Occipital lobe (tissue), 2 donors: ENCODE measurements around the gene TMEM37. TPM values are rescaled to one million over a fixed set of nuclear protein-coding genes. Genes with fewer than 3 reads are reported as not detected.

ENCODE experiments used
- DNase-seq: peaks from one replicate; lab custom pipeline; 2025; lab: John Stamatoyannopoulos, UW
- total RNA-seq: library from RNA; depleted of rRNA; stranded (reverse); fragments of >200 nt; gene quantifications from one replicate; pipeline ENCODE4 v1.2.3, GENCODE V29; 2014

Gene TMEM37
- total RNA-seq, 1 donor from 2014 or later: not detected

- no peak for DNase-seq
These were observed 46.7 kb downstream of the TMEM37 start for GRCh38 chr2:119478188-119478977.

DNA sequence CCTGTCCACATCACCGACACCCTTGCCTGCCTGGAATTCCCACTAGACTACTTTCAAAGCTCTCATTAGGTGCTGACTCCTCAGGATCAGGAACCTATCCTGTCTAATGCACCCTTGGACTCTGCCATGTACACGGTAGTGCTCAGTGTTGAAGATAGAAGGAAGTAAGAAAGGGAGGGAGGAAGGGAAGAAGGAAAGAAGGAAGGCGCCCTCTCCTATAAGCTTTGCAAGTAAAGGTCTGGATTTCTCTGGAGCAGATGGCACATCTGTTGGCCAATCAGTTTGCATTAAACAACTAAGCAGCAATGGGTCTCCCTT is 47.3 kb downstream of the TMEM37 start:
- DNase-seq: no peak

DNA sequence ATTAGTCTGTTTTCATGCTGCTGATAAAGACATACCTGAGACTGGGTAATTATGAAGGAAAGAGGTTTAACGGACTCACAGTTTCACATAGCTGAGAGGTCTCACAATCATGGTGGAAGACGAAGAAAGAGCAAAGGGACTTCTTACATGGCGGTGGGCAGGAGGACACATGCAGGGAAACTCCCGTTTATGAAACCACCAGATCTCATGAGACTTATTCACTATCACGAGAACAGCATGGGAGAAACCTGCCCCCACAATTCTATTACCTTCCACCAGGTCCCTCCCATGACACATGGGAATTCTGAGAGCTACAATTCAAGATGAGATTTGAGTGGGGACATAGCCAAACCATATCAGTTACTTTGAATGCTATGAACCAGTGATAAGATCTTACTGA is 48.5 kb downstream of the TMEM37 start:
- no peak for DNase-seq

- DNase-seq: no peak
These were observed 49.1 kb downstream of the TMEM37 start for GRCh38 chr2:119480718-119481142.

DNA sequence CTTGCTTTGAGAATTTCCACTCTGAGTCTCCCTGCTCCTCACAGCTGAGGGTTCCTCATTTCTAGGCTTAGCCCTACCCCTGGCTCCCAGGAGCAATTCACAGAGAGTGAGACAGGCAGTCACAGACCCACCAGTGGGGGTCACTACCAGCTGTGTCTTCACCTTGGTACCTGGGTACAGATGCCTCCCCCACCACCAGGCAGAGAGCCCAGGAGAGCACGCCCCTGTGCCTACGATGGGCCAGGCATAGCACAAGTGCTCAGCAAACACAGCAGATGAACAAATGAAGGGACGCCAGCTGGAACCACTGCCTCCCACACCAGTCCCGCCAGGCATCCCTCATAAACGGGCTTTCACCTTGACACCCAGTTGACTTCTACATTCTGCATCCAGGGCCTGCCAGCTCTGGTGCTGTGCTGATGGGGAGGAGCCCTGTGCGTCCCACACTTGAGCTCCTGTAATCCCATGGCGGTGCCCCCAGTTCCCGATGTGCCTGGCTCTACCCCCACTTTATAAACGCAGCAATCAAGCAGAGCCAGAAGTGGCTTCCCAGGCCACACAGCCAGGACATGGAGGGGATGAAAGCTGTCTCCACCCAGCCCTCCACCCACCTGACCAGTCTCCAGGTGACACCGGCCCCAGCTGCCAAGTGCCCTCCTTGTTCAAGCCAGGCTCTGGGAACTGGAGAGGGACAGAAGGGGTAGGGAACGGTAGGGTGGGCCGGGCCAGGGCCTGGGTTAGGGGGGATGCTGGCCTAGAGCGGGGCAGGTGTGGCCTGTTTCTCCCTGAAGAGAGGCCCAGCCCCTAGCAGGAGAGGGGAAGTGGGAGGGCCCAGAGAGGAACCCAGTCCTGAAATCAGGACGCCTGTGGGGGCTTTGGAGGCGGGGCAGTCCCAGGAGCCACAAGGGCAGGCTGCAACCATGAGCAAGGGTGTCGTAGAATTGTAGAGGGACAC is 50.1 kb downstream of the TMEM37 start:
- no peak for DNase-seq

- DNase-seq: no peak
These were observed 51.1 kb downstream of the TMEM37 start for GRCh38 chr2:119482481-119483394.

DNA sequence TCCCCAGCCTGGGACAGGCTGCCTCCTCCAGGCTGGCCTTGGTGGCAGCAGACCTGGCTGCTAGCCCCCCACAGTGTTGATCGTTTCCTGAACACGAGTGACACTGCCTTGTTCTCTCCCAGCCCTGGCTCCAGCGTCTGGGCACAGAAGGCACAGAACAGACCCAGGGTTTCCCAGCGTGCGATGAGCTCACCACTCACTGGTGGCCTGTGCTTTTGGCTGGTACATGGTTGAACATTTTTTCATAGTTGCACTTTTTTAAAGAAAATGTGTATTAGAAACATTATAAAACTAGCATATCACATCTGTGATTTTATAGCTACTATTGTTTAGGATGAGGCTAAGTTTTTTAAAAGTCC is 51.7 kb downstream of the TMEM37 start:
- no peak for DNase-seq

DNA sequence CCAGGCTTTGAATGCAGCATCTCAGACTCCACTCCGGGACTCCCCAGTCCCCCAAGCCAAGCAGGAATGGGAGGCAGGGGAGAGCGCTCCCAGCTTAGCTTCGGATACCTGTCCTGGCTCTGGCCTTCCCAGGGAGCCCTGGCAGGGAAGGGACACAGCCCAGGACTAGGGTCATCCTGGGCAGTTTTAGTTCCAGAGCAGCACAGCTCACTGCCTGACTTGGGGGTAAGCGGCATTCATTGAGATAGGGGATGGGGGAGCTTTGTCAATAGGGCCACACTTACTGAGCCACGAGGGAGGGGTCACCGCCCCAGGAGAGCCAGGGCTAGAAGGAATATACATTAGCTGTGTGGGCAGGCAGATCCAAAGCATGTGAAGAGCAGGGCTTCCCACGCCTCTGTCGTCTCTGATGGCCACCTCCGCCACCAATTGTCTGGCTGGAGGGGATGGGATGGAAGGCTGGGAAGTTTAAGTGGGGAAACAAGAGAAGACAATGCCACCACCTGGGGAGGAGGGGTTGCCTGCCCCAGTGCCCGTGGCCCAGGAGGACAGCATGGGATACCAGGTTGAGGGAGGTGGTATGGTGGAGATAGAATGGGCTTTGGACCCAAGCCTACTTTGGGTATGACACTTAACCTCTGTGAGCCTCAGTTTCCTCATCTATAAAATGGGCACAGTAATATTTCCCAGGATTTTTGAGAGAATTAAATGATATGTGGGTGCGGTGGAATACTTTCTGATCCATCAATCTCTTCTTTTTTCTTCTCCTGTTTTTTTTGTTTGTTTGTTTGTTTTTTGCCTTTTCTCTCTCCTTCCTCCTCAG is 52.5 kb downstream of the TMEM37 start:
- no peak for DNase-seq

DNA sequence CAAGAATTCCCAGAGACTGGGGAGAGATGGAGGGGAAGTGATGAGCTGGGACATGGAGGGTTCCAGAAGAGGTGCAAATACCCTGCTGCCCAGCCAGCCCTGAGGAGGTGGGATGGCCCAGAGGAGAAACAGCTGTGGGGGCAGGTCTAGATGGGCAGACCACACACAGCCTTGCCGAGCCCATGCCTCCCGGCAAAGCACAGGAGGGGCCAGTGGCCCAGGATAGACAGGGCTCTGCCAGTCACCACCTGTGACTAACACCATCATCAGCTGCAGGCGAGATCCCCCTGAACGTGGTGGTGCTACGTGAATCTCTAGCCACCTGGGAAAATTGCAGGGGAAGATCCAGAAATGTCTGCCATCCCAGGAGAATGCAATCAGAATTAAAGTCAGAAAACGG is 53.2 kb downstream of the TMEM37 start:
- no peak for DNase-seq

- no peak for DNase-seq
These were observed 53.9 kb downstream of the TMEM37 start for GRCh38 chr2:119485336-119486110.

DNA sequence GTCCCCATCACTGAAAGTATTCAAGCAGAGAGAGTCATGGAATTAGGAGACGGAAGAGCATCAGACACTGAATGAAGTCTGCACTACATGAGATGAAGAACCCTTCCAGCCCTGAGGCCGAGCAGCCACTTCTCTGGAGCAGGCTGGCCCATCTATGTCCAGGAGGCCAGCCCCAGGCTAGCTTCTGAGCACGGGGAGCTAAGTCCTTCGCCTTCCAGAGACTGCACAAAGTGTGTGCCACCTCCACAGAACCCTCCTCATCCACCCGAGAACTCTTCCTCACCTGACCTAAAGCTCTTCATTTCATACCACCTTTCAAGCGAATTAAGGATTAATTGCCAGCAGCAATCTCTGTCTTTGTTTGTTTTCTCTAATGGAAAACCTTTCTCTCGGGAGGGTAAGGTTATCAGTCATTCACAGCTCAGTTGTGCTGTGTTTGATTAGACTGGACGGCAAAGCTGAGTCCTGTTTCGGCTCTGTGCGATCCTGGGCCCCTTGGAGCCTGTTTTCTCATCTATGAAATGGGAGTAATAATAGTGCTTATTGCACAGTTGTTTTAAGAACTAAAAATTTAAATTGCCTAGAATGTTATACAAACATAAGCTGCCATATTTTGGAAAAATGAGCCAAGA is 54.7 kb downstream of the TMEM37 start:
- no peak for DNase-seq

GRCh38 chr2:119486886-119487285 is 55.2 kb downstream of the TMEM37 start:
- no peak for DNase-seq

DNA sequence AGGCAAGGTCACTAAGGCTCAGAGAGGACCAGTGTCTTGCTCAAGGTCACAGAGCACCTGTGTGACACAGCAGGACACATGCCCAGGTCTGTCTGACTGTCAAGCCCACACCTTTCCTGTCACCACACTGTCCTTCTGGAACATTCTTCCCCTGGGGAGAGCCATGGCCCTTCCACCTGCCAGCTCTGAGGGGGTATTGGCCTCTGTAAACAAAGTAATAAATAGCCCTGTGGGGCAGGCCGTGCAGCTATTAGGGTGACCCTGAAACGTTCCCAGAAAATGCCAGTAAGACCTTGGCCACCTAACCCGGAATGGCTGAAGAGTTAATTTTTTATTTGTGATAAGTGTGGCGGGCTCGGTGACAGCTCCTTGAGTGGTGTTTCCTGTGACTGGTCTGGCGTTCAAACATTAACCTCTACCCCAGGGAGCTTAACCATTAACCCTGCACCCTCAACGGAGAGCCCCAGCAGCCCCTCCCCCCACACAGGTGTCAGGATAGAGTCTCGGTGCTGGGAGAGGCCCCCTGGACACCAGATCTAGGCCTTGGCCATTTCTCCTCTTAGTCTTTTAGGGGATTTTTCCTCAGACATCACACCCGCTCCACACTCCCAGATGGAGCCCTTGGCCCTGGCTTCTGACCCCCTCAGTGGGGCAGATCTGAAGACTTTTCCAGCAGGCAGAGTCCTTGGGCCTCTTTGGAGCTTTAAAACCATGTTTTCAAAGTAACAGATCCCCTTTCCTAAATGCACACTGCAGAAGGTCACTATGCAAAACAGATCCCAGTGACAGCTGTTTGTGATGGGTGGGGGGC is 56.0 kb downstream of the TMEM37 start:
- no peak for DNase-seq

Other genes starting within 250 kb of the TMEM37 start
- gene STEAP3, start 208.0 kb upstream of the TMEM37 start, total RNA-seq: not detected
- 9.8 TPM for gene C2orf76, start 65.0 kb upstream of the TMEM37 start, total RNA-seq
- 32.1 TPM for gene DBI, start 64.9 kb upstream of the TMEM37 start, total RNA-seq
- 0.62 TPM for gene SCTR, start 92.6 kb downstream of the TMEM37 start, total RNA-seq
- 5.6 TPM for gene CFAP221, start 112.6 kb downstream of the TMEM37 start, total RNA-seq
- 15.9 TPM for gene TMEM177, start 247.3 kb downstream of the TMEM37 start, total RNA-seq